NCI-H748 treated with DMSO at 0.1 percent for 48 hours (cell line): ENCODE data around the gene COLEC11.

Source experiments
- DNase-seq: peaks from one replicate; lab custom pipeline; 2025; lab: John Stamatoyannopoulos, UW

COLEC11 gene

GRCh38 chr2:3639015-3639630 lies 44.2 kb downstream of the COLEC11 start:
- no peak for DNase-seq

GRCh38 chr2:3639653-3640052 lies 44.7 kb downstream of the COLEC11 start:
- DNase-seq = no peak

- DNase-seq = no peak
These were observed 46.3 kb downstream of the COLEC11 start for GRCh38 chr2:3641181-3641580.

- DNase-seq = no peak
These were observed 47.0 kb downstream of the COLEC11 start for GRCh38 chr2:3641841-3642421.

GRCh38 chr2:3642521-3643215 lies 47.8 kb downstream of the COLEC11 start:
- DNase-seq = no peak

- no peak for DNase-seq
These were observed 48.7 kb downstream of the COLEC11 start for GRCh38 chr2:3643371-3644245.

- no peak for DNase-seq
These were observed 49.3 kb downstream of the COLEC11 start for GRCh38 chr2:3644246-3644525.

DNA sequence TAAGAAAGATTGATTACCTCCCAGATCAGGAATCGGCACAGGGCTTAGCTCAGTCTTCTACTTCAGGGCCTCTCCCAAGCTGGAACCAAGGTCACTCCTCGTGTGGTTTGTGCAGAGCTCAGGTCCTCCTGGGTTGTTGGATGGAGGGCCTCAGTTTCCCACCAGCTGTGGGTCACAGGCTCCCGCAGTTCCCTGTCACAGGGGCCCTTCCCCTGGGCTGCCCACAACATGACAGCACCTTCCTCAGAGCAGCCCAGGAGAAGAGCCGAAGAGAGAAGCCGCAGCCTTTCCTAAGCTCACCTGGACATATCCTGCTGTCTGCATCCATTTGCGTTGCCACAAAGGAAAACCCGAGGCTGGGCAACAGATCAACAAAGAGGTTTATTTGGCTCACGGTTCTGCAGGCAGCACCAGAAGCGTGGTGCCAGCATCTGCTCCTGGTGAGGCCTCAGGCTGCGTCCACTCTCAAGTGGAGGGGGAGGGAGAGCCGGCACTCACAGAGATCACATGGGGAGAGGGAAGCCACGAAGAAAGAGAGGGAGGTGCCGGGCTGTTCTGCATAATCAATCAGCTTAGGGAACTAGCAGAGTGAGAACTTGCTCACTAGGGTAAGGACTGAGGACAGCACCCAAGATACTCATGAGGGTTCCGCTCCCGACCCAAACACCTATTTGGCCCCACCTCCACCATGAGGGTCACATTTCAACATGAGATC lies 50.1 kb downstream of the COLEC11 start:
- DNase-seq = no peak

DNA sequence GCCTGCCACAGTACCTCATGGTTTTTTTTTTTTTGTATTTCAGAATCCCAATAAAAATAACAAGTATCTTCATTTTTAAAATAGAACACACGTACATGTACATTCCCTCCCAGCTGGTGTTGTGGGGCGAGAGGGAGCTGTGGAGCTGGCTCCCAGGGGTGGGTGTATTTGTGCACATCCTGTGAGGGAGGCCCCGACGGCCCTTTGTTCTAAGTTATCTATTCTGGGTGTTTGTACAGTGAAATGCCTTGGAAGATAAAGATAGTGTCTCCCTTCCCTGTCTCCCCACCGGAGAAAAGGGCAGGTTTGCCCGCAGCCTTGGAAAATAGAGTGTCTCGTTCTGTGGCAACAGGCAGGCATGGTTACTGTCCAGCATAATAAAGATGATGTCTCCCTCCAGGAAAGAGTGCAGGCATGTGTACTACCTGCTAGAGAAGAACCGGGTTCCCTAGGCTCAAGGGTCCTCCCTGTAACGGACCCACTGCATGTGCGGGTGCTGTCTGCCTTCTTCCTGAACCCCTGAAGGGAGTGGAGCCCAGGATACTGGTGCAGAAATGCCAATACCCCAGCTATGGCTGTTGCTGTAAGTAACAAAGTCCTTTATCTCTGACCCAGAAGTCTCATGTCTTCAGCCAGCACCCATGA lies 51.0 kb downstream of the COLEC11 start:
- no peak for DNase-seq

- DNase-seq = no peak
These were observed 51.5 kb downstream of the COLEC11 start for GRCh38 chr2:3646446-3646845.

DNA sequence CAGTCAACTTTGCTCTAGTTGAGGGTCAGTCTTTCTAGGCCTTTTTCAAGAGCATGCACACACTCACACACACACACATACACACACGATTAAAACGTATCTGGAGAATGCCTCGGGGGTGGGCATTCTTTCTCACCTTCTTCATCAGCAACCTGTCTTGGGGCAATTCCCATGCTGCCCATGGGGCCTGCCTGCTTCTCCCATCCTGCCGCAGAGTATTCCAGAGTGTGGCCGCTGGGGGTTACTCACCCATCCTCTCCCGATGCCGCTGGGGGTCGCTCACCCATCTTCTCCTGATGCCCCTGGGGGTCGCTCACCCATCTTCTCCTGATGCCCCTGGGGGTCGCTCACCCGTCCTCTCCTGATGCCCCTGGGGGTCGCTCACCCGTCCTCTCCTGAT lies 52.3 kb downstream of the COLEC11 start:
- DNase-seq = no peak

- no peak for DNase-seq
These were observed 53.1 kb downstream of the COLEC11 start for GRCh38 chr2:3647831-3648651.

DNA sequence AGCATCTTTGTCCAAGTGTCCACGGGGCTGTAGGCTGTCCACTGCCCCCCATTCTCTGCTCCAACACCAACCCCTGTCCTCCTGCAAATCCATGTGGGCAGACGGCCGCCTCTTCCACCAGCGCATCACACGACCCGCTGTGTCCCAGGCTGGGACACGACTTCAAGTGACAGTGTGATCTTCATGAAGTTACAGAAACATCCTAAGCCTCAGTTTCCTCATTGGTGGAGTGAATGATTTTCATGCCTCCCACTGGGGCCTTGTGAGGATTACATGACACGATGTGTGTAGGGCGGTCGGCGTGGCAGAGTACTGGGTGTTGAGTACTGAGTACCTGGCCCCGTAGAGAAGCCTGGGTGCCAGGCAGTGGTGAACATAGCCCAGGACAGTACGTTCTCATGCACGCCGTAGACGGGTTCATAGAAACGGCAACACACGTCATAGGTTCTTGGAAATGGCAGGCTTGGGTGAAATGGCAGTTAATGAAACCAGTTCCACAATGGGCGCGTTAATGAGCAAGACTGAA lies 53.8 kb downstream of the COLEC11 start:
- no peak for DNase-seq

GRCh38 chr2:3649581-3649980 lies 54.7 kb downstream of the COLEC11 start:
- DNase-seq = no peak

- DNase-seq = no peak
These were observed 55.4 kb downstream of the COLEC11 start for GRCh38 chr2:3650140-3650920.

DNA sequence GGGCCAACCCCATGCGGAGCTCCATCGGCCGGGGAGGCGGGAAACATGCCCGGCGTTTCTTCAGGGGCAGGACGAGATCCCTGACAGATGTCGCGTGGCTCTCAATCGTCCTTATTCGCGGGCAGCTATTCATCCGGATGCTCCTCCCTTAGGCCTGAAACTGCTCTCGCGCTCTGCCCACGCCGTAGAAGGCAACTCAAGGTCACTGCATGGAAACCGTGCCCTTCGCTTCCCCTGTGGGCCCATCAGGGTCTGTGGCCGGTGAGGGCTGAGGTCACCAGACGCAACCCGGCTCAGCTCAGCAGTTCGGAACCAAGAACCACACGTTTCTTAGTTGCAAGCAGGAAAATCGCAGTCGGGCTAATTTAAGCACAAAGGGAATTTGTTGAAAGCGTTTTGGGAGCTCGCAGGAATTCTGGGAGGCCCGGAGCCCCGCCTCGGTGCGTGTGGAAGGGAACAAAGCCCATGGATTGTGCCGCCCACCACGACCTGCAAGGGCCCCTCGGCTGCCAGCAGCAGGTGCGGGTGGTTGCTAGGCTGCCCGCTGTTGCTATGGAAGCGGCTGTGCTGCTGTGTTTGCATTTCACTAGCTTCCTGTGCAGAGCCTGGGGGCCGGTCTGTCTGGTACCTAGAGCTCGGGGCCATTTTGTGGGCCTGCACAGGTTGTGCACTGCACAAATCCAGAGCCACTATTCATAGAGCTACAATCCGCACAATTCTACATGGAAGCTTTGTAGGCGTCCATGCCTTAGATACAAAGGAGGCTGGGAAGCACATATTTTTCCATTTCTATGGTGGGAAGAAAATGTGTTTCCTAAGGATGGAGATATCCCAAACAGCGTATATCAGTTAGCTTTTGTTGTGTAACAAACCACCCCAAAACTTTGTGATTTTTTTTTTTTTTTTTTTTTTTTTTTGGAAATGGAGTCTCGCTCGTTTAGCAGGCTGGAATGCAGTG lies 57.1 kb downstream of the COLEC11 start:
- peak; percentile 95 for DNase-seq

DNA sequence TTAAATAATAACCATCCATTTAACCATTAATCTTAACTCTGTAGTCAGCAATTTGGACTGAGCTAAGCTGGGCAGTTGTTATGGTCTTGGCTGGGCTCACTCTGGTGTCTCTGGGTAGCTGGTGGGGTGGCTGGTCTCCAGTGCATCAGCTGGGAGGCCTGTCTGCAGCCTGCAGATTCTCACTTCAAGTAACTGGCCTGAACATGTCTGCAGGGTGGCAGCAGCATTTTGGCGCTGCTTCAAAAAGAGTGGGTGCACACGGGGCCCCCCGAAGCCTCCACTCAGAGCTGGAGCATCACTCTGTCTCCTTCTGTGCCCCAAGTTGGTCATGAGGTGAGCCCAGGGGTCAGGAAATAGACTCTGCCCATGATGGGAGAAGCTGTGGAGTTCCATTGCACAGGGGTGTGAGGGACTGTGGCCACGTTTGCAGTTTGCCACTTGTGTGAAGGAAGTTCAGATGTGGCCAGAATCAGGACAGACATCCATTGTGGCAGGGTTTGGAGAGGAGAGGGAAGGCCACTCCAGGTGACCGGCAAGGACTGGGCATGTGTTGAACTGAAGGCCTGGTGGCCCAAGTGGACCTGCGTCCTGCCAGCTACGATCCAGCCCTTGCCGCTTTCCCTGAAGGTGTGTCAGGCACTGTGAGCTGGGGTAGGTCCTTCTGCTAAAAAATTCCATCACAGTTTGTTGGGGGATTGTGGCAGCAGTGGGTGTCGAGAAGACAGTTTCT lies 58.1 kb downstream of the COLEC11 start:
- no peak for DNase-seq

DNA sequence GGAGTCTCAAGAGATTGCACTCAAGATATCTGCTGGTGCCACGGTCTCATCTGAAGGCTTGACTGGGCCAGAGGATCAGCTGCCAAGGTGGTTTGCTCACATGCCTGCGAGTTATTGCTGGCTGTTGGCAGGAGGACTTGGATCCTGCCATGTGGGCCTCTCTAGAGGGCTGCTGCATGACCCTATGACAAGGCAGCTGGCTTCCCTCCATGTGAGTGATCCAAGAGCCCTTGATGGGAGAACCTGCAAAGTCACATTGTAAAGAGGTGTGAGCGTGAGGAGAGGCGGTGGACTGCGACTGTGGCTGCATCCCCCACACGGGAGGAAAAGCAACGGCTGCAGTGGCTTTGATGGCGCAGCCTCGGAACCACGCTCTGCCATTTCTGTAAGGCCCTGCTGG lies 59.1 kb downstream of the COLEC11 start:
- DNase-seq = no peak
